Thyroid gland (tissue), 4 donors: ENCODE data around the gene BABAM1. TPM values are rescaled to one million over a fixed set of nuclear protein-coding genes. Genes with fewer than 3 reads are reported as not detected.

Experiments used
- DNase-seq, 2 donors: peaks; one replicate each; pipeline ENCODE4 v3.0.0-alpha.2; 2019
- H3K27ac ChIP-seq, 3 donors: fragments of 200-600 bp; sonication (generic); 1 replicate in 2 of 3; 2 replicates in 1 of 3; pipeline ENCODE4 v1.5.1; 2016 to 2019; ENCODE audit warnings: mild to moderate bottlenecking in 1 of 3, moderate library complexity in 1 of 3
- H3K27me3 ChIP-seq: fragments of 200-600 bp; sonication (generic); one replicate; pipeline ENCODE4 v1.5.1; 2019
- H3K36me3 ChIP-seq, 2 donors: fragments of 200-600 bp; sonication (generic); one replicate each; pipeline ENCODE4 v1.5.1; 2016 to 2019
- H3K4me1 ChIP-seq, 2 donors: fragments of 200-600 bp; sonication (generic); one replicate each; pipeline ENCODE4 v1.5.1; 2017 to 2019
- H3K4me3 ChIP-seq, 3 donors: fragments of 200-600 bp; sonication (generic); replicated peaks in 1 of 3; 1 replicate in 2 of 3; 2 replicates in 1 of 3; pipeline ENCODE4 v1.5.1; 2016; ENCODE audit warnings: mild to moderate bottlenecking in 1 of 3
- H3K9me3 ChIP-seq: fragments of 200-600 bp; sonication (generic); one replicate; pipeline ENCODE4 v1.5.1; 2017
- POLR2A ChIP-seq, 2 donors: fragments of 450-650 bp; IDR thresholded peaks; one replicate each; pipeline ENCODE4 v1.6.1; 2017; ENCODE audit warnings: antibody characterized with exemption in 2 of 2, mild to moderate bottlenecking in 2 of 2, moderate library complexity in 1 of 2
- WGBS, 2 donors: methylation state at CpG; one replicate each; pipeline ENCODE4 v1.1.5; 2017; 5-methylcytosine and 5-hydroxymethylcytosine counted together
- intact Hi-C: fragments of 100-400 bp; cut with DNase I; formaldehyde crosslinking; loops from one replicate; pipeline ENCODE4 v1.15.1; 2023
- total RNA-seq, 4 donors: library from RNA; depleted of rRNA; stranded (reverse); fragments of >200 nt; gene quantifications; one replicate each; pipeline ENCODE4 v1.2.3, GENCODE V29; 2016
- TF ChIP-seq, protein P1 (sequence below), 6 experiments: fragments of 200-600 bp in 3 of 6; fragments of 450-650 bp in 3 of 6; sonication (generic) in 3 of 6; IDR thresholded peaks; one replicate each; pipeline ENCODE4 v1.5.1; 2016 to 2019; ENCODE audit warnings: antibody characterized with exemption in 6 of 6, mild to moderate bottlenecking in 2 of 6, inconsistent platforms in 1 of 6, moderate library complexity in 1 of 6

The BABAM1 gene
- total RNA-seq, 4 donors from 2014 or later = 49.6 to 87.5 (median 71.1) TPM

DNA sequence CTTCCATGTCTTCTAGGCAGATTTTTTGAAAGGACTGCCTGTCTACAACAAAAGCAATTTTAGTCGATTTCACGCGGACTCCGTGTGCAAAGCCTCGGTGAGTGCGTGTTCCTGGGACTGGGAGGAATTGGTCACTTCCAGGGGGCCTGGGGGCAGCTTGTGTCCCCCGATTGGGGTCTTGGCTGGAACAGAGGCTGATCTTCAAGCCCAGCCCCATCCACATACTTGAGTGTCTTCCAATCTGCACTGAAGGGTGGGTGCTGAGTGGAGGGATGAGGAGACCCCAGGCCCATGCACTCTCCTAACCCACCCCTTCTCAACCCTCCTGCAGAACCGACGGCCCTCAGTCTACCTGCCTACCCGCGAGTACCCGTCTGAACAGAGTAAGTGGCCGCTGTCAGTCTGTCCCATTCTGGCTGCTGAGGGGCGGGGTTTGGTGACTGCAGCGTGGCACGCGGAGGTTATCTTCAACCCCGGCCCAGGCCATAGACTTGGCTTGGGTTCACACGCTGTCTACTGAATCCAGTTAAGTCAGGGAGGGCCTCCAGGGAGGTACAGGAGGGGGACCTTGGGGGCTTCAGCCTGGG is 46.9 kb downstream of the BABAM1 start:
- Histone ChIP-seq H3K36me3 (peaks cover 14 to 26% of the 10 kb centered on the region in 2 donors), H3K27me3 (no peaks in the 10 kb centered on the region), H3K27ac (no peak overlapping the region), H3K9me3 (no peaks in the 10 kb centered on the region), H3K4me1 (peaks cover 20 to 22% of the 10 kb centered on the region in 2 donors), H3K4me3 (no peak overlapping the region)
- intact Hi-C loops = no loop called here
- 91 to 96% methylated on average over 18 to 19 of the region's 19 CpGs for WGBS, 2 donors
- no peak for DNase-seq
- no peak for TF ChIP-seq POLR2A (IDR thresholded peaks at IDR 0.05)
- TF ChIP-seq, protein P1, sequence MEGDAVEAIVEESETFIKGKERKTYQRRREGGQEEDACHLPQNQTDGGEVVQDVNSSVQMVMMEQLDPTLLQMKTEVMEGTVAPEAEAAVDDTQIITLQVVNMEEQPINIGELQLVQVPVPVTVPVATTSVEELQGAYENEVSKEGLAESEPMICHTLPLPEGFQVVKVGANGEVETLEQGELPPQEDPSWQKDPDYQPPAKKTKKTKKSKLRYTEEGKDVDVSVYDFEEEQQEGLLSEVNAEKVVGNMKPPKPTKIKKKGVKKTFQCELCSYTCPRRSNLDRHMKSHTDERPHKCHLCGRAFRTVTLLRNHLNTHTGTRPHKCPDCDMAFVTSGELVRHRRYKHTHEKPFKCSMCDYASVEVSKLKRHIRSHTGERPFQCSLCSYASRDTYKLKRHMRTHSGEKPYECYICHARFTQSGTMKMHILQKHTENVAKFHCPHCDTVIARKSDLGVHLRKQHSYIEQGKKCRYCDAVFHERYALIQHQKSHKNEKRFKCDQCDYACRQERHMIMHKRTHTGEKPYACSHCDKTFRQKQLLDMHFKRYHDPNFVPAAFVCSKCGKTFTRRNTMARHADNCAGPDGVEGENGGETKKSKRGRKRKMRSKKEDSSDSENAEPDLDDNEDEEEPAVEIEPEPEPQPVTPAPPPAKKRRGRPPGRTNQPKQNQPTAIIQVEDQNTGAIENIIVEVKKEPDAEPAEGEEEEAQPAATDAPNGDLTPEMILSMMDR (IDR thresholded peaks at IDR 0.05) = no peak

DNA sequence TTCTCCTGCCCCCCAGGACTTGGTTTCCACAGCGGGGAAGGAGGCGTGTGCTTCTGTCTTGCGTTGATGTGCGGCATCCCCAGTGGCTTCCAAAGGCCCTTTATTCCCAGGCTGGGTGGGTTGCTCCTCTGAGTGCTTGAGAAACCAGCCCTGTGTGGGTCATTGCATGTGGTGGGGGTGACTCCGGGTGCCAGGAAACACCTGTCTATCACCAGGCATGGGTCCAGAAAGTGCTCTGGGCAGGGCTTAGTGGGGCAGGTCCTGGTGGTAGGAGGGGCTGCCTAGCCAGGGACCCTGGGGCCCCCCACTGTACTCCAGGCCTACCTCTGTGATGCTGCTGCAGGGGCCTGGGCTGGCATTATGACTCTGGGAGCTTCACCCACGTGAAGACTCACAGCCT is 51.7 kb downstream of the BABAM1 start:
- peaks cover 29 to 50% of the 10 kb centered on the region in 2 donors for H3K36me3 ChIP-seq
- no peak for TF ChIP-seq POLR2A (IDR thresholded peaks at IDR 0.05)
- TF ChIP-seq, protein P1 (IDR thresholded peaks at IDR 0.05) = no peak
- no peaks in the 10 kb centered on the region for H3K4me1 ChIP-seq
- intact Hi-C loops = no loop called here
- no peak for DNase-seq
- no peaks in the 10 kb centered on the region for H3K27me3 ChIP-seq
- 79 to 91% methylated on average over 5 of the region's 6 CpGs for WGBS, 2 donors
- H3K4me3 ChIP-seq = no peak overlapping the region
- H3K9me3 ChIP-seq = no peaks in the 10 kb centered on the region
- no peak overlapping the region for H3K27ac ChIP-seq

DNA sequence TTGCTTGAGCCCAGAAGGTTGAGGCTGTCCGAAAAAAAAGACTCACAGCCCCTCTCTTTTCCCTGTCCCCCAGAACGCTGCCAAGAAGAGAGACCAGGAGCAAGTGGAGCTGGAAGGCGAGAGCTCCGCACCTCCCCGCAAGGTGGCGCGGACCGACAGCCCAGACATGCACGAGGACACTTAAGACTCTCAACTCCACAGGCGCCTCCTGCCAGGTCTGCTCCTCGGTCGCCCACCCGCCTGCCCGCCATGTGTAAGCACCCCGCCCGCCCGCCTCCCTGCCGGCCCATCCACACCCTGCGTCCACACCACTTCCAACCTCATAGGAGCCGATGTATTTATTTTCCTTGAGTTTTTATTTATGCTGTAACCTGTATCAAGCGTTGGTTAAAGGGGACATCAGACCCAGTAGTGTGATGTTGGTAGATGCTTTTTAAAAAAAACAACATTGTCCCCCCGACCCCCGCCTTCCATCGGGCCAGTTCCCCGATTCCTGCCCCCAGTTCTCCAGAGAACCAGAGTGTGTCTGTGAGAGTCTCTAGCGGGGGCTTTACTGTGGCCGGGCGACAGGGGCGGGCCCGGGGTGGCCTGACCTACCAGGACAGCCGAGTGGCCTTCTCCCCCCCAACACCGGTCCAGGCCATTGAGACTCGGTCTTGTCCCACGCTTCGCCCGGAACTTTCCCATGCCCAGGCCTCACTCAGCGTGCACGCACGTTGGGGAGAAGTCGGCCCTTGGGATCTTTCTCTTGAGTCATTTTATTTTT is 52.4 kb downstream of the BABAM1 start:
- Histone ChIP-seq H3K36me3 (peaks cover 23 to 44% of the 10 kb centered on the region in 2 donors), H3K9me3 (no peaks in the 10 kb centered on the region), H3K4me1 (no peaks in the 10 kb centered on the region), H3K27ac (no peak overlapping the region), H3K27me3 (no peaks in the 10 kb centered on the region), H3K4me3 (no peak overlapping the region)
- 90 to 92% methylated on average over 40 of the region's 40 CpGs for WGBS, 2 donors
- TF ChIP-seq, protein P1 (IDR thresholded peaks at IDR 0.05) = no peak
- no peak for TF ChIP-seq POLR2A (IDR thresholded peaks at IDR 0.05)
- no peak for DNase-seq
- intact Hi-C loops = no loop called here

DNA sequence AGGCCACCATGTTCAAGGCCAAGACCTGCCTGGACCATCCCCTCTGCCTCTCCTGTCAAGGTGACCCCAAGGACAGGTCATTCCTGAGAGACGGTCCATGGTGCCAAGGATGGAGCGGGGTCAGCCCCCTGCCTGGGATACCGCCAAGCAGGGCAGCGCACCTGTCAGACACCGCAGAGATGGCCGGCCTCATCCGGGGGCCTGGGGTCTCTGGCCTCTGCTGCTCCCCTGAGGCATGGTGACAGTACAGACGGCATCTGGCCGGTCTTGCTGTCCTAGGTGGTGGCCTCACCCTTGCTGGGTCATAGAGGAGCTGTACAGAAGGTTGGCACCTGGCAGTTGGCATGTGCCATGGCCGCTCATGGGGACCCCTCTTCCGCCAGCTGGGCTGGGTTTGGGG is 53.2 kb downstream of the BABAM1 start:
- Histone ChIP-seq H3K4me1 (no peaks in the 10 kb centered on the region), H3K27me3 (no peaks in the 10 kb centered on the region), H3K36me3 (peaks cover 22 to 42% of the 10 kb centered on the region in 2 donors), H3K27ac (no peak overlapping the region), H3K9me3 (no peaks in the 10 kb centered on the region), H3K4me3 (no peak overlapping the region)
- no peak for DNase-seq
- intact Hi-C loops = no loop called here
- 80 to 100% methylated on average over 3 to 11 of the region's 11 CpGs for WGBS, 2 donors
- TF ChIP-seq POLR2A (IDR thresholded peaks at IDR 0.05) = no peak
- TF ChIP-seq, protein P1 (IDR thresholded peaks at IDR 0.05) = no peak
